ENCODE data around the gene BAAT.

The BAAT gene

DNA sequence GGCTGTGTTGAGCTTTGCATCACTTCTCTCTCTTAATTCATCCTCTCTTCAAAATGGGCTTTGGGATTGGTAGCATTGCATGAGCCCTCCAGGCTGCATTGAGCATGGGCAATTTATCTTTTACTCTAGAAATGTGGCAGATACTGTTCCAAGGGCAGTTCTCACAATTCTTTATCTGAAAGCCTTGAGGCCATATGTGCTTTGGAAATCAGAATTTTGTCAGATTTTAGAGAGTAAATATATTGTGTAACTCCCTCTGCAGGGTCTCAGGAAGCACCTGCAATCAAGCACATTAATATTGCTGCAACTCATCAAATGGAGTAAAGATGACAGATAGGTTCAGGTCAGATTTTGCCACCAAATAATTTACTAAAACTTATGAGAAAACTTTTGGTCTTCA is 33.2 kb upstream of the BAAT start:
- peaks cover 13% of the 10 kb centered on the region for H3K4me1 Mint-ChIP-seq
- H3K27ac Mint-ChIP-seq, result no peak overlapping the region
- TF ChIP-seq, protein P1, sequence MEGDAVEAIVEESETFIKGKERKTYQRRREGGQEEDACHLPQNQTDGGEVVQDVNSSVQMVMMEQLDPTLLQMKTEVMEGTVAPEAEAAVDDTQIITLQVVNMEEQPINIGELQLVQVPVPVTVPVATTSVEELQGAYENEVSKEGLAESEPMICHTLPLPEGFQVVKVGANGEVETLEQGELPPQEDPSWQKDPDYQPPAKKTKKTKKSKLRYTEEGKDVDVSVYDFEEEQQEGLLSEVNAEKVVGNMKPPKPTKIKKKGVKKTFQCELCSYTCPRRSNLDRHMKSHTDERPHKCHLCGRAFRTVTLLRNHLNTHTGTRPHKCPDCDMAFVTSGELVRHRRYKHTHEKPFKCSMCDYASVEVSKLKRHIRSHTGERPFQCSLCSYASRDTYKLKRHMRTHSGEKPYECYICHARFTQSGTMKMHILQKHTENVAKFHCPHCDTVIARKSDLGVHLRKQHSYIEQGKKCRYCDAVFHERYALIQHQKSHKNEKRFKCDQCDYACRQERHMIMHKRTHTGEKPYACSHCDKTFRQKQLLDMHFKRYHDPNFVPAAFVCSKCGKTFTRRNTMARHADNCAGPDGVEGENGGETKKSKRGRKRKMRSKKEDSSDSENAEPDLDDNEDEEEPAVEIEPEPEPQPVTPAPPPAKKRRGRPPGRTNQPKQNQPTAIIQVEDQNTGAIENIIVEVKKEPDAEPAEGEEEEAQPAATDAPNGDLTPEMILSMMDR (IDR thresholded peaks at IDR 0.05; ENCODE audit: unreplicated experiment in 3 of 3), result no peak
- no peak overlapping the region for H3K4me3 Mint-ChIP-seq
- H3K36me3 Mint-ChIP-seq (ENCODE audit: low read depth), result peaks cover 38% of the 10 kb centered on the region
- no peaks in the 10 kb centered on the region for H3K27me3 Mint-ChIP-seq (ENCODE audit: low read depth)
- H3K9me3 Mint-ChIP-seq, result peaks cover 31% of the 10 kb centered on the region

DNA sequence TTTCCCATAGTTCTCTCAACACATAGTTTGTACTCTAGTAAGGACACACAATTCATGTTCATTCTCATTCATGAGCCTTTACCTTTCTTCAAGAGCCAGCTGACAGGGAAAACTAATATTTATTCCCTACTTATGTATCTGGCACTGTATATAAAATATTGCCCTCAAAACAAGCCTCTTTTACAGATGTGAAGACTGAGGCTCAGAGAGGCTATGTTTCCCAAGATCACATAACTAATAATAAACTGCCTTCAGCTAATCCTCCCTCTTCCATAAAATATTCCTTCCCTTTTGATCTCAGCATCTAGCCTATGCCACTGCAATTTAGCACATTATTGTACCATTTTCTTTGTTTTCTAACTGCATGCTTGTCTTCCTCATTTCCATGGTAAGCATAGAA is 32.6 kb upstream of the BAAT start:
- Mint-ChIP-seq H3K27ac (no peak overlapping the region), H3K4me1 (peaks cover 13% of the 10 kb centered on the region), H3K27me3 (ENCODE audit: low read depth) (no peaks in the 10 kb centered on the region), H3K4me3 (no peak overlapping the region), H3K9me3 (peaks cover 36% of the 10 kb centered on the region), H3K36me3 (ENCODE audit: low read depth) (peaks cover 44% of the 10 kb centered on the region)
- TF ChIP-seq, protein P1 (IDR thresholded peaks at IDR 0.05; ENCODE audit: unreplicated experiment in 3 of 3), result no peak

- H3K36me3 Mint-ChIP-seq (ENCODE audit: low read depth), result peaks cover 60% of the 10 kb centered on the region
- peaks cover 49% of the 10 kb centered on the region for H3K9me3 Mint-ChIP-seq
- no peak overlapping the region for H3K27ac Mint-ChIP-seq
Observed at GRCh38 chr9:101415578-101415977, 30.8 kb upstream of the BAAT start.

GRCh38 chr9:101414839-101415238 is 30.0 kb upstream of the BAAT start:
- TF ChIP-seq, protein P1 (IDR thresholded peaks at IDR 0.05; ENCODE audit: unreplicated experiment in 3 of 3), result no peak
- H3K27ac Mint-ChIP-seq, result no peak overlapping the region
- H3K27me3 Mint-ChIP-seq (ENCODE audit: low read depth), result no peaks in the 10 kb centered on the region
- H3K36me3 Mint-ChIP-seq (ENCODE audit: low read depth), result peaks cover 67% of the 10 kb centered on the region
- peaks cover 54% of the 10 kb centered on the region for H3K9me3 Mint-ChIP-seq
- H3K4me3 Mint-ChIP-seq, result no peak overlapping the region
- H3K4me1 Mint-ChIP-seq, result peaks cover 7% of the 10 kb centered on the region

More at GRCh38 chr9:101415578-101415977, 30.8 kb upstream of the BAAT start:
- Mint-ChIP-seq H3K4me3 (no peak overlapping the region), H3K27me3 (ENCODE audit: low read depth) (no peaks in the 10 kb centered on the region), H3K4me1 (peaks cover 7% of the 10 kb centered on the region)
- TF ChIP-seq, protein P1 (IDR thresholded peaks at IDR 0.05; ENCODE audit: unreplicated experiment in 3 of 3), result no peak

DNA sequence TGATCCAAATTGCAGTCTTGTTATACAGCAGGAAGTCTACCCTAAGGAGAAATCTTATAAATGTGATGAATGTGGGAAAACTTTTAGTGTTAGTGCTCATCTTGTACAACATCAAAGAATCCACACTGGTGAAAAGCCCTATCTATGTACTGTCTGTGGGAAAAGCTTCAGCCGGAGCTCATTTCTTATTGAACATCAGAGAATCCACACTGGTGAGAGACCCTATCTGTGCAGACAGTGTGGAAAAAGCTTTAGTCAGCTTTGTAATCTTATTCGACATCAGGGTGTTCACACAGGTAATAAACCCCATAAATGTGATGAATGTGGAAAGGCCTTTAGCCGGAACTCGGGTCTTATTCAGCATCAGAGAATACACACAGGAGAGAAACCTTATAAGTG is 24.3 kb upstream of the BAAT start:
- no peak overlapping the region for H3K27ac Mint-ChIP-seq
- H3K27me3 Mint-ChIP-seq (ENCODE audit: low read depth), result no peaks in the 10 kb centered on the region
- no peaks in the 10 kb centered on the region for H3K4me1 Mint-ChIP-seq
- peaks cover 98% of the 10 kb centered on the region for H3K36me3 Mint-ChIP-seq (ENCODE audit: low read depth)
- no peak overlapping the region for H3K4me3 Mint-ChIP-seq
- TF ChIP-seq, protein P1 (IDR thresholded peaks at IDR 0.05; ENCODE audit: unreplicated experiment in 3 of 3), result no peak
- peaks cover 84% of the 10 kb centered on the region for H3K9me3 Mint-ChIP-seq

GRCh38 chr9:101408374-101409078 is 23.7 kb upstream of the BAAT start:
- peaks cover 98% of the 10 kb centered on the region for H3K36me3 Mint-ChIP-seq (ENCODE audit: low read depth)

More at GRCh38 chr9:101408374-101409078, 23.7 kb upstream of the BAAT start:
- Mint-ChIP-seq H3K4me3 (no peak overlapping the region), H3K4me1 (no peaks in the 10 kb centered on the region), H3K9me3 (peaks cover 85% of the 10 kb centered on the region), H3K27me3 (ENCODE audit: low read depth) (no peaks in the 10 kb centered on the region), H3K27ac (no peak overlapping the region)
- TF ChIP-seq, protein P1 (IDR thresholded peaks at IDR 0.05; ENCODE audit: unreplicated experiment in 3 of 3), result no peak
